ENCODE results near the gene MACROD1.

MACROD1 gene

GRCh38 chr11:64185175-64185692 is 19.3 kb upstream of the MACROD1 start:
- no peaks in the 10 kb centered on the region for H3K36me3 ChIP-seq (ENCODE audit: control insufficient read depth in 2 of 2, insufficient read depth in 2 of 2, low read length in 2 of 2)
- peak overlapping the region; percentile 91 for H3K27ac ChIP-seq (ENCODE audit: low read length)
- peak overlapping the region; percentile 81 to 86 for H3K4me3 ChIP-seq (ENCODE audit: low read length in 2 of 2)
- peaks cover 40% of the 10 kb centered on the region for H3K4me1 ChIP-seq (ENCODE audit: control insufficient read depth, insufficient read depth, low read length)
- no peaks in the 10 kb centered on the region for H3K9me3 ChIP-seq (ENCODE audit: control insufficient read depth in 2 of 2, low read length in 2 of 2)
- peak overlapping the region; percentile 85 to 87 for H3K9ac ChIP-seq (ENCODE audit: low read length in 2 of 2)
- no peaks in the 10 kb centered on the region for H3K27me3 ChIP-seq (ENCODE audit: control insufficient read depth in 1 of 2, insufficient read depth in 2 of 2, low read length in 2 of 2)

- peak overlapping the region; percentile 91 for H3K27ac ChIP-seq (ENCODE audit: low read length)
Measured at GRCh38 chr11:64183890-64184289, 18.0 kb upstream of the MACROD1 start.

GRCh38 chr11:64181506-64182411 is 15.8 kb upstream of the MACROD1 start:
- Histone ChIP-seq H3K27me3 (ENCODE audit: control insufficient read depth in 1 of 2, insufficient read depth in 2 of 2, low read length in 2 of 2) (no peaks in the 10 kb centered on the region), H3K4me1 (ENCODE audit: control insufficient read depth, insufficient read depth, low read length) (peaks cover 41% of the 10 kb centered on the region), H3K27ac (ENCODE audit: low read length) (peak overlapping the region; percentile 78), H3K4me3 (ENCODE audit: low read length in 2 of 2) (peak overlapping the region; percentile 53 to 69), H3K36me3 (ENCODE audit: control insufficient read depth in 2 of 2, insufficient read depth in 2 of 2, low read length in 2 of 2) (no peaks in the 10 kb centered on the region), H3K9ac (ENCODE audit: low read length in 2 of 2) (peak overlapping the region; percentile 46 to 64), H3K9me3 (ENCODE audit: control insufficient read depth in 2 of 2, low read length in 2 of 2) (no peaks in the 10 kb centered on the region)

More at GRCh38 chr11:64183890-64184289, 18.0 kb upstream of the MACROD1 start:
- no peaks in the 10 kb centered on the region for H3K27me3 ChIP-seq (ENCODE audit: control insufficient read depth in 1 of 2, insufficient read depth in 2 of 2, low read length in 2 of 2)
- peak overlapping the region in 1 of 2 donors; percentile 21 for H3K9ac ChIP-seq (ENCODE audit: low read length in 2 of 2)
- H3K36me3 ChIP-seq (ENCODE audit: control insufficient read depth in 2 of 2, insufficient read depth in 2 of 2, low read length in 2 of 2) = no peaks in the 10 kb centered on the region
- no peak overlapping the region for H3K4me3 ChIP-seq (ENCODE audit: low read length in 2 of 2)
- H3K9me3 ChIP-seq (ENCODE audit: control insufficient read depth in 2 of 2, low read length in 2 of 2) = no peaks in the 10 kb centered on the region
- H3K4me1 ChIP-seq (ENCODE audit: control insufficient read depth, insufficient read depth, low read length) = peaks cover 41% of the 10 kb centered on the region

GRCh38 chr11:64180891-64181290 is 15.0 kb upstream of the MACROD1 start:
- Histone ChIP-seq H3K27me3 (ENCODE audit: control insufficient read depth in 1 of 2, insufficient read depth in 2 of 2, low read length in 2 of 2) (no peaks in the 10 kb centered on the region), H3K4me3 (ENCODE audit: low read length in 2 of 2) (peak overlapping the region; percentile 1 to 69), H3K4me1 (ENCODE audit: control insufficient read depth, insufficient read depth, low read length) (peaks cover 41% of the 10 kb centered on the region), H3K27ac (ENCODE audit: low read length) (peak overlapping the region; percentile 78), H3K36me3 (ENCODE audit: control insufficient read depth in 2 of 2, insufficient read depth in 2 of 2, low read length in 2 of 2) (no peaks in the 10 kb centered on the region), H3K9me3 (ENCODE audit: control insufficient read depth in 2 of 2, low read length in 2 of 2) (no peaks in the 10 kb centered on the region), H3K9ac (ENCODE audit: low read length in 2 of 2) (peak overlapping the region; percentile 46 to 64)

- H3K4me1 ChIP-seq (ENCODE audit: control insufficient read depth, insufficient read depth, low read length) = peaks cover 27% of the 10 kb centered on the region
- H3K27me3 ChIP-seq (ENCODE audit: control insufficient read depth in 1 of 2, insufficient read depth in 2 of 2, low read length in 2 of 2) = no peaks in the 10 kb centered on the region
Measured at GRCh38 chr11:64178951-64179639, 13.2 kb upstream of the MACROD1 start.

GRCh38 chr11:64178203-64178602 is 12.3 kb upstream of the MACROD1 start:
- peaks cover 19% of the 10 kb centered on the region for H3K4me1 ChIP-seq (ENCODE audit: control insufficient read depth, insufficient read depth, low read length)
- H3K9ac ChIP-seq (ENCODE audit: low read length in 2 of 2) = no peak overlapping the region
- no peaks in the 10 kb centered on the region for H3K27me3 ChIP-seq (ENCODE audit: control insufficient read depth in 1 of 2, insufficient read depth in 2 of 2, low read length in 2 of 2)

More at GRCh38 chr11:64178951-64179639, 13.2 kb upstream of the MACROD1 start:
- no peak overlapping the region for H3K9ac ChIP-seq (ENCODE audit: low read length in 2 of 2)
- no peaks in the 10 kb centered on the region for H3K9me3 ChIP-seq (ENCODE audit: control insufficient read depth in 2 of 2, low read length in 2 of 2)
- H3K4me3 ChIP-seq (ENCODE audit: low read length in 2 of 2) = no peak overlapping the region
- H3K27ac ChIP-seq (ENCODE audit: low read length) = no peak overlapping the region
- H3K36me3 ChIP-seq (ENCODE audit: control insufficient read depth in 2 of 2, insufficient read depth in 2 of 2, low read length in 2 of 2) = no peaks in the 10 kb centered on the region

GRCh38 chr11:64176751-64177150 is 10.8 kb upstream of the MACROD1 start:
- Histone ChIP-seq H3K9me3 (ENCODE audit: control insufficient read depth in 2 of 2, low read length in 2 of 2) (no peaks in the 10 kb centered on the region), H3K36me3 (ENCODE audit: control insufficient read depth in 2 of 2, insufficient read depth in 2 of 2, low read length in 2 of 2) (peaks cover 0 to 2% of the 10 kb centered on the region in 2 donors), H3K9ac (ENCODE audit: low read length in 2 of 2) (no peak overlapping the region), H3K27ac (ENCODE audit: low read length) (no peak overlapping the region), H3K4me1 (ENCODE audit: control insufficient read depth, insufficient read depth, low read length) (peaks cover 15% of the 10 kb centered on the region), H3K4me3 (ENCODE audit: low read length in 2 of 2) (no peak overlapping the region), H3K27me3 (ENCODE audit: control insufficient read depth in 1 of 2, insufficient read depth in 2 of 2, low read length in 2 of 2) (no peaks in the 10 kb centered on the region)

More at GRCh38 chr11:64178203-64178602, 12.3 kb upstream of the MACROD1 start:
- no peaks in the 10 kb centered on the region for H3K9me3 ChIP-seq (ENCODE audit: control insufficient read depth in 2 of 2, low read length in 2 of 2)
- peaks cover 0 to 2% of the 10 kb centered on the region in 2 donors for H3K36me3 ChIP-seq (ENCODE audit: control insufficient read depth in 2 of 2, insufficient read depth in 2 of 2, low read length in 2 of 2)
- H3K4me3 ChIP-seq (ENCODE audit: low read length in 2 of 2) = no peak overlapping the region
- no peak overlapping the region for H3K27ac ChIP-seq (ENCODE audit: low read length)

GRCh38 chr11:64173616-64174355 is 7.9 kb upstream of the MACROD1 start:
- no peaks in the 10 kb centered on the region for H3K27me3 ChIP-seq (ENCODE audit: control insufficient read depth in 1 of 2, insufficient read depth in 2 of 2, low read length in 2 of 2)
- H3K4me3 ChIP-seq (ENCODE audit: low read length in 2 of 2) = no peak overlapping the region
- H3K27ac ChIP-seq (ENCODE audit: low read length) = no peak overlapping the region
- H3K36me3 ChIP-seq (ENCODE audit: control insufficient read depth in 2 of 2, insufficient read depth in 2 of 2, low read length in 2 of 2) = peaks cover 0 to 2% of the 10 kb centered on the region in 2 donors
- no peaks in the 10 kb centered on the region for H3K9me3 ChIP-seq (ENCODE audit: control insufficient read depth in 2 of 2, low read length in 2 of 2)
- H3K9ac ChIP-seq (ENCODE audit: low read length in 2 of 2) = no peak overlapping the region
- H3K4me1 ChIP-seq (ENCODE audit: control insufficient read depth, insufficient read depth, low read length) = no peaks in the 10 kb centered on the region

GRCh38 chr11:64170419-64170818 is 4.5 kb upstream of the MACROD1 start:
- peaks cover 7% of the 10 kb centered on the region for H3K4me1 ChIP-seq (ENCODE audit: control insufficient read depth, insufficient read depth, low read length)
- no peaks in the 10 kb centered on the region for H3K27me3 ChIP-seq (ENCODE audit: control insufficient read depth in 1 of 2, insufficient read depth in 2 of 2, low read length in 2 of 2)
- no peaks in the 10 kb centered on the region for H3K9me3 ChIP-seq (ENCODE audit: control insufficient read depth in 2 of 2, low read length in 2 of 2)
- H3K27ac ChIP-seq (ENCODE audit: low read length) = no peak overlapping the region
- H3K9ac ChIP-seq (ENCODE audit: low read length in 2 of 2) = no peak overlapping the region
- H3K4me3 ChIP-seq (ENCODE audit: low read length in 2 of 2) = no peak overlapping the region
- peaks cover 0 to 2% of the 10 kb centered on the region in 2 donors for H3K36me3 ChIP-seq (ENCODE audit: control insufficient read depth in 2 of 2, insufficient read depth in 2 of 2, low read length in 2 of 2)

GRCh38 chr11:64165481-64165841 is 452 bp downstream of the MACROD1 start:
- H3K36me3 ChIP-seq (ENCODE audit: control insufficient read depth in 2 of 2, insufficient read depth in 2 of 2, low read length in 2 of 2) = no peaks in the 10 kb centered on the region
- peaks cover 16% of the 10 kb centered on the region for H3K4me1 ChIP-seq (ENCODE audit: control insufficient read depth, insufficient read depth, low read length)
- peak overlapping the region; percentile 11 for H3K27ac ChIP-seq (ENCODE audit: low read length)
- peak overlapping the region; percentile 52 to 80 for H3K4me3 ChIP-seq (ENCODE audit: low read length in 2 of 2)
- H3K9me3 ChIP-seq (ENCODE audit: control insufficient read depth in 2 of 2, low read length in 2 of 2) = no peaks in the 10 kb centered on the region
- H3K27me3 ChIP-seq (ENCODE audit: control insufficient read depth in 1 of 2, insufficient read depth in 2 of 2, low read length in 2 of 2) = no peaks in the 10 kb centered on the region
- peak overlapping the region in 1 of 2 donors; percentile 71 for H3K9ac ChIP-seq (ENCODE audit: low read length in 2 of 2)
